Keratinocyte (primary cell): Measurements from ENCODE around the gene ZNF446. TPM values are rescaled to one million over a fixed set of nuclear protein-coding genes. Genes with fewer than 3 reads are reported as not detected.

Experiments
- DNase-seq: peaks from one replicate; pipeline ENCODE4 v3.0.0-alpha.2; 2011; ENCODE audit warnings: low read depth, missing footprints, low spot score
- FAIRE-seq: peaks from 2 replicates; lab custom pipeline; 2011; peaks lifted over from hg19 to GRCh38; lab: Jason Lieb, UNC
- H2AFZ ChIP-seq: 2 replicates; pipeline ENCODE4 v1.6.0; 2012; ENCODE audit warnings: low read length, control low read depth, inconsistent platforms; ENCODE audit not compliant: control insufficient read depth
- H3K27ac ChIP-seq: 2 replicates; pipeline ENCODE4 v1.5.1; 2011; ENCODE audit warnings: low read length; ENCODE audit not compliant: control insufficient read depth, insufficient read depth
- H3K27me3 ChIP-seq: 3 replicates; pipeline ENCODE4 v1.6.0; 2011; ENCODE audit warnings: low read length; ENCODE audit not compliant: control insufficient read depth, insufficient read depth; ENCODE audit errors: extremely low read depth
- H3K36me3 ChIP-seq, 2 experiments: 2 replicates in 1 of 2; 3 replicates in 1 of 2; pipeline ENCODE4 v1.5.1; 2011; ENCODE audit warnings: low read length in 2 of 2, mild to moderate bottlenecking in 1 of 2; ENCODE audit not compliant: control insufficient read depth in 2 of 2, insufficient read depth in 2 of 2; ENCODE audit errors: extremely low read depth in 1 of 2
- H3K4me1 ChIP-seq: 3 replicates; pipeline ENCODE4 v1.5.1; 2011; ENCODE audit warnings: low read length; ENCODE audit not compliant: control insufficient read depth, insufficient read depth; ENCODE audit errors: extremely low read depth
- H3K4me2 ChIP-seq: 3 replicates; pipeline ENCODE4 v1.6.0; 2011; ENCODE audit warnings: low read depth, low read length; ENCODE audit not compliant: control insufficient read depth, insufficient read depth; ENCODE audit errors: extremely low read depth
- H3K4me3 ChIP-seq, 3 experiments: fragments of 200-600 bp in 1 of 3; sonication (generic) in 1 of 3; 2 replicates in 2 of 3; 3 replicates in 1 of 3; pipeline ENCODE4 v1.5.1; 2011 to 2016; ENCODE audit warnings: low read length in 3 of 3, mild to moderate bottlenecking in 3 of 3, control low read depth in 2 of 3, inconsistent platforms in 1 of 3, low read depth in 1 of 3, mixed read lengths in 1 of 3, mixed run types in 1 of 3, moderate library complexity in 1 of 3; ENCODE audit not compliant: control insufficient read depth in 2 of 3, insufficient read depth in 2 of 3; ENCODE audit errors: extremely low read depth in 1 of 3
- H3K79me2 ChIP-seq: 2 replicates; pipeline ENCODE4 v1.6.0; 2012; ENCODE audit warnings: low read length; ENCODE audit not compliant: control insufficient read depth, insufficient read depth
- H3K9ac ChIP-seq: 3 replicates; pipeline ENCODE4 v1.6.0; 2011; ENCODE audit warnings: low read length; ENCODE audit not compliant: control insufficient read depth, insufficient read depth; ENCODE audit errors: extremely low read depth
- H3K9me1 ChIP-seq: 3 replicates; pipeline ENCODE4 v1.6.0; 2011; ENCODE audit warnings: low read length; ENCODE audit not compliant: control insufficient read depth, insufficient read depth; ENCODE audit errors: extremely low read depth
- H3K9me3 ChIP-seq: 2 replicates; pipeline ENCODE4 v1.5.1; 2012; ENCODE audit warnings: low read depth, low read length; ENCODE audit not compliant: control insufficient read depth
- H4K20me1 ChIP-seq: 3 replicates; pipeline ENCODE4 v1.6.0; 2011; ENCODE audit warnings: low read length; ENCODE audit not compliant: control insufficient read depth, insufficient read depth; ENCODE audit errors: extremely low read depth
- EZH2 ChIP-seq: IDR thresholded peaks from one replicate; pipeline ENCODE4 v1.6.1; 2012; ENCODE audit warnings: inconsistent platforms, mild to moderate bottlenecking, low read length, moderate library complexity
- dilution Hi-C: fragments of 300-500 bp; cut with MboI; formaldehyde crosslinking; loops from one replicate; pipeline ENCODE4 v1.7.0; 2020; ENCODE audit warnings: low sequenced_read_pairs; ENCODE audit not compliant: extremely low pct_ligation_motif_present
- polyA plus RNA-seq, 5 experiments: library from polyadenylated mRNA; depleted of rRNA in 3 of 5; stranded (reverse) in 3 of 5; stranded (forward) in 1 of 5; unstranded in 1 of 5; fragments of >200 nt; gene quantifications; 1 replicate in 1 of 5; 2 replicates in 3 of 5; 3 replicates in 1 of 5; pipeline versions ENCODE4 v1.2.1 to v1.2.3, GENCODE V29; 2011 to 2012; ENCODE audit warnings: missing spikeins in 2 of 5, low read depth in 1 of 5, low replicate concordance in 1 of 5
- TF ChIP-seq, protein P1 (sequence below), 3 experiments: IDR thresholded peaks in 1 of 3; conservative IDR thresholded peaks in 1 of 3; optimal IDR thresholded peaks in 1 of 3; 2 replicates in 2 of 3; 3 replicates in 1 of 3; pipeline versions ENCODE3 to v1.5.1; 2011; ENCODE audit warnings: low read length in 3 of 3, mild to moderate bottlenecking in 3 of 3, moderate library complexity in 2 of 3, control low read depth in 1 of 3, inconsistent platforms in 1 of 3; ENCODE audit not compliant: insufficient read depth in 2 of 3; ENCODE audit errors: extremely low read depth in 1 of 3

The ZNF446 gene
- polyA plus RNA-seq, 1 donor (not counting 4 experiments of a cell fraction or from before 2014, with no cell fraction given): 2.1 TPM

DNA sequence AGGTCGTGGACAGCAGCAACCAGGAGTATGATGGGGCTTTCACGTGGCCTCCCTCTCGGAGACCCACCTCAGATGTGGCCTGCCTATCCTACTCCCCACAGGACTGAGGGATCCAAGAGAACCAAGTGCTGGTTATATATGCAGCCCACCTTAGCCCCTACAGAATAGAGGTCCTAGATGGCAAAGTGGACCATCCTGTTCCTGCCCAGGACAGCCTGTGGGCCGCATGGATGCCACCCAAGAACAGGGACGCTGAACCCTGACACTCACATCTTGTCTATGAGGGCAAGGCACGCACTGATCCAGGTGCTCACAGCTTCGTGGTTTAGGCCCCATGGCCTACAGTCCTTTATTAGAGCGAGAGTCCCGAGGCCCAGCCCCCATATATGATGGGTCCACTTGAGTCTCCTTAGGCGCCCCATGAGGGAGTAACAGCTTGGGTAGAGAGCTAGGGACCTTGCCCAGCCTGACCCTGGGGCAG is 37.1 kb downstream of the ZNF446 start:
- no peak overlapping the region for H3K4me3 ChIP-seq
- no peaks in the 10 kb centered on the region for H4K20me1 ChIP-seq
- H3K27me3 ChIP-seq: no peaks in the 10 kb centered on the region
- dilution Hi-C loops: no loop called here
- no peak for DNase-seq
- peaks cover 10% of the 10 kb centered on the region for H3K4me1 ChIP-seq
- H3K27ac ChIP-seq: peak overlapping the region; percentile 43
- H3K9me3 ChIP-seq: no peaks in the 10 kb centered on the region
- TF ChIP-seq, protein P1, sequence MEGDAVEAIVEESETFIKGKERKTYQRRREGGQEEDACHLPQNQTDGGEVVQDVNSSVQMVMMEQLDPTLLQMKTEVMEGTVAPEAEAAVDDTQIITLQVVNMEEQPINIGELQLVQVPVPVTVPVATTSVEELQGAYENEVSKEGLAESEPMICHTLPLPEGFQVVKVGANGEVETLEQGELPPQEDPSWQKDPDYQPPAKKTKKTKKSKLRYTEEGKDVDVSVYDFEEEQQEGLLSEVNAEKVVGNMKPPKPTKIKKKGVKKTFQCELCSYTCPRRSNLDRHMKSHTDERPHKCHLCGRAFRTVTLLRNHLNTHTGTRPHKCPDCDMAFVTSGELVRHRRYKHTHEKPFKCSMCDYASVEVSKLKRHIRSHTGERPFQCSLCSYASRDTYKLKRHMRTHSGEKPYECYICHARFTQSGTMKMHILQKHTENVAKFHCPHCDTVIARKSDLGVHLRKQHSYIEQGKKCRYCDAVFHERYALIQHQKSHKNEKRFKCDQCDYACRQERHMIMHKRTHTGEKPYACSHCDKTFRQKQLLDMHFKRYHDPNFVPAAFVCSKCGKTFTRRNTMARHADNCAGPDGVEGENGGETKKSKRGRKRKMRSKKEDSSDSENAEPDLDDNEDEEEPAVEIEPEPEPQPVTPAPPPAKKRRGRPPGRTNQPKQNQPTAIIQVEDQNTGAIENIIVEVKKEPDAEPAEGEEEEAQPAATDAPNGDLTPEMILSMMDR (optimal IDR thresholded peaks at IDR 0.05 in 1 of 3, IDR thresholded peaks at IDR 0.05 in 1 of 3, conservative IDR thresholded peaks at IDR 0.05 in 1 of 3; ENCODE audit: extremely low read depth in 1 of 3, insufficient read depth in 2 of 3, low read length in 3 of 3): no peak
- TF ChIP-seq EZH2: no peak
- H3K36me3 ChIP-seq: peaks cover 5 to 12% of the 10 kb centered on the region in 2 experiments
- no peak overlapping the region for H3K9ac ChIP-seq
- peak overlapping the region; percentile 66 for H3K4me2 ChIP-seq
- peaks cover 38% of the 10 kb centered on the region for H3K79me2 ChIP-seq
- no peak overlapping the region for H2AFZ ChIP-seq
- no peaks in the 10 kb centered on the region for H3K9me1 ChIP-seq
- no peak for FAIRE-seq

GRCh38 chr19:58513694-58514563 is 37.8 kb downstream of the ZNF446 start:
- TF ChIP-seq, protein P1 (optimal IDR thresholded peaks at IDR 0.05 in 1 of 3, IDR thresholded peaks at IDR 0.05 in 1 of 3, conservative IDR thresholded peaks at IDR 0.05 in 1 of 3; ENCODE audit: extremely low read depth in 1 of 3, insufficient read depth in 2 of 3, low read length in 3 of 3): peak; percentile 79 to 97 (median 89)
- TF ChIP-seq EZH2: no peak
- no peaks in the 10 kb centered on the region for H3K27me3 ChIP-seq
- H3K9me3 ChIP-seq: no peaks in the 10 kb centered on the region
- H3K36me3 ChIP-seq: peaks cover 5 to 12% of the 10 kb centered on the region in 2 experiments
- peaks cover 16% of the 10 kb centered on the region for H3K4me1 ChIP-seq
- H3K27ac ChIP-seq: peak overlapping the region; percentile 43
- H4K20me1 ChIP-seq: no peaks in the 10 kb centered on the region
- H3K9ac ChIP-seq: peak overlapping the region; percentile 74
- FAIRE-seq: peak; percentile 53
- DNase-seq: peak; percentile 82
- dilution Hi-C loops: no loop called here
- H3K4me3 ChIP-seq: peak overlapping the region; percentile 45 to 78 (median 68)
- no peaks in the 10 kb centered on the region for H3K9me1 ChIP-seq
- H2AFZ ChIP-seq: peak overlapping the region; percentile 82
- peak overlapping the region; percentile 91 for H3K4me2 ChIP-seq
- H3K79me2 ChIP-seq: peaks cover 44% of the 10 kb centered on the region
